Brain microvascular endothelial cell (primary cell): ENCODE results near the gene MRPL55.

ENCODE experiments used
- DNase-seq: peaks from one replicate; pipeline ENCODE4 v3.0.0-alpha.2; 2020
- H3K27ac ChIP-seq: fragments of 250-450 bp; sonication (Bioruptor Pico); 2 replicates; pipeline ENCODE4 v1.5.1; 2020; ENCODE audit warnings: mild to moderate bottlenecking, moderate library complexity
- H3K27me3 ChIP-seq: fragments of 250-450 bp; sonication (Bioruptor Pico); replicated peaks from 2 replicates; pipeline ENCODE4 v1.5.1; 2020; ENCODE audit warnings: mild to moderate bottlenecking
- H3K36me3 ChIP-seq: fragments of 250-450 bp; sonication (Bioruptor Pico); replicated peaks from 2 replicates; pipeline ENCODE4 v1.5.1; 2020; ENCODE audit warnings: mild to moderate bottlenecking
- H3K4me3 ChIP-seq: 2 replicates; pipeline ENCODE4 v1.5.1; 2011; ENCODE audit warnings: low read depth, mild to moderate bottlenecking, control low read depth, low read length, moderate library complexity
- CTCF ChIP-seq: IDR thresholded peaks from 2 replicates; pipeline ENCODE4 v1.5.1; 2011; ENCODE audit warnings: low read depth, mild to moderate bottlenecking, moderate library complexity, low read length, control low read depth, inconsistent platforms; ENCODE audit errors: missing control alignments
- in situ Hi-C: cut with HindIII; loops from 2 replicates; pipeline ENCODE4 v1.10.0; 2017; ENCODE audit warnings: low sequenced_read_pairs, low pct_ligation_motif_present

Gene MRPL55

GRCh38 chr1:228148196-228148861 is 39.2 kb upstream of the MRPL55 start:
- in situ Hi-C loops, result no loop called here

GRCh38 chr1:228147768-228148167 is 38.7 kb upstream of the MRPL55 start:
- in situ Hi-C loops, result no loop called here
- H3K36me3 ChIP-seq, result peaks cover 14% of the 10 kb centered on the region
- no peak overlapping the region for H3K27ac ChIP-seq

More at GRCh38 chr1:228148196-228148861, 39.2 kb upstream of the MRPL55 start:
- TF ChIP-seq CTCF, result no peak
- Histone ChIP-seq H3K27me3 (no peaks in the 10 kb centered on the region), H3K36me3 (peaks cover 14% of the 10 kb centered on the region), H3K4me3 (no peak overlapping the region), H3K27ac (no peak overlapping the region)
- DNase-seq, result no peak

DNA sequence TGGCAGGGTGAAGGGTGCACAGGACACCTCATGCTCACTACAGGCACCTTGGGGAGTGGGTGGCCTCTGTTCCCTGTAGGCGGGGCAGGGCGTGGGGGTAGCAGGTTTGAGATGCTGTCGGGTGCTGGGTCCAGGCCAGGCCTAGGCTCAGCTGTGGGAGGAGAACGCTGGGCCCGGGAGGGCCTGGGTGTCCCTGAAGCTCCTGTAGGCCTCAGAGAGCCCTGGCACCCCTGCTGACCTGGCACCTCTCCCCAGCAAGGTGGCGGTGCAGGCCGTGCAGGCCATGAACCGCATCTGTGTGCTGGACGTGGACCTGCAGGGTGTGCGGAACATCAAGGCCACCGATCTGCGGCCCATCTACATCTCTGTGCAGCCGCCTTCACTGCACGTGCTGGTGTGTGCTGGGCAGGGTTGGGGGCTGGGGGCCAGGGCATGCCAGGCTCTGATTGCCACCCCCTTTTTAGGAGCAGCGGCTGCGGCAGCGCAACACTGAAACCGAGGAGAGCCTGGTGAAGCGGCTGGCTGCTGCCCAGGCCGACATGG is 38.1 kb upstream of the MRPL55 start:
- no peak overlapping the region for H3K4me3 ChIP-seq
- in situ Hi-C loops, result no loop called here
- H3K27me3 ChIP-seq, result no peaks in the 10 kb centered on the region
- no peak overlapping the region for H3K27ac ChIP-seq
- no peak for TF ChIP-seq CTCF
- no peak for DNase-seq
- H3K36me3 ChIP-seq, result peaks cover 14% of the 10 kb centered on the region

More at GRCh38 chr1:228147768-228148167, 38.7 kb upstream of the MRPL55 start:
- no peak for DNase-seq
- no peak overlapping the region for H3K4me3 ChIP-seq
- no peak for TF ChIP-seq CTCF
- H3K27me3 ChIP-seq, result no peaks in the 10 kb centered on the region

- Histone ChIP-seq H3K36me3 (peaks cover 18% of the 10 kb centered on the region), H3K27me3 (no peaks in the 10 kb centered on the region), H3K27ac (no peak overlapping the region), H3K4me3 (no peak overlapping the region)
- no peak for TF ChIP-seq CTCF
- in situ Hi-C loops, result no loop called here
- no peak for DNase-seq
Measured at GRCh38 chr1:228146417-228147150, 37.5 kb upstream of the MRPL55 start.

- DNase-seq, result no peak
- Histone ChIP-seq H3K27ac (no peak overlapping the region), H3K27me3 (no peaks in the 10 kb centered on the region), H3K36me3 (peaks cover 18% of the 10 kb centered on the region), H3K4me3 (no peak overlapping the region)
- no peak for TF ChIP-seq CTCF
- in situ Hi-C loops, result no loop called here
Measured at GRCh38 chr1:228145463-228146416, 36.6 kb upstream of the MRPL55 start.
